ENCODE data around the gene S1PR5.
"Not testable (repeated sequence)": the region's sequence is repeated elsewhere in the genome, so short reads cannot be mapped to it uniquely, and the experiment has no call there.

The S1PR5 gene

DNA sequence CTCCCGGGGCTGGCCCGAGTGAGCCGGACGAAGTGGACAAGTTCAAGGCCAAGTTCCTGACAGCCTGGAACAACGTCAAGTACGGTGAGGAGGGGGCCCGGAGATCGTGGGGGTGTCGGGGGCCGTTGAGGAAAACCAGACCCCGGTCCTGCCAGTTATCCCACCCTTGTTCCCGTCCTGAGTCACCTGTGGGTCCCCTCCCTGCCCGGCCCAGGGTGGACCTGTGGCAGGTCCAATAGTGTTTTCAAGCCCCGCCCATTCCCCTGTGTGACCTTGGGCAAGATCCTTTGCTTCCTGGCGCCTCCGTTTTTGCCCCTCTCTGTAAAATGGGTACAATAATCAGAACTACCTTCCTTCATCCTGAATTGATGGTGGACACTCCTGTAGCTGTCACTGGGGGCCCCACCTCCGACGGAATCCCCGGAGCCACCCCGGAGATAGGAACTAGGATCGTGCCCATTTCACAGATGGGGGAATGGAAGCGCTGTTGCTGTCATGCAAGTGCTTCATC lies 27.1 kb upstream of the S1PR5 start:
- peak; percentile 70 for DNase-seq

DNA sequence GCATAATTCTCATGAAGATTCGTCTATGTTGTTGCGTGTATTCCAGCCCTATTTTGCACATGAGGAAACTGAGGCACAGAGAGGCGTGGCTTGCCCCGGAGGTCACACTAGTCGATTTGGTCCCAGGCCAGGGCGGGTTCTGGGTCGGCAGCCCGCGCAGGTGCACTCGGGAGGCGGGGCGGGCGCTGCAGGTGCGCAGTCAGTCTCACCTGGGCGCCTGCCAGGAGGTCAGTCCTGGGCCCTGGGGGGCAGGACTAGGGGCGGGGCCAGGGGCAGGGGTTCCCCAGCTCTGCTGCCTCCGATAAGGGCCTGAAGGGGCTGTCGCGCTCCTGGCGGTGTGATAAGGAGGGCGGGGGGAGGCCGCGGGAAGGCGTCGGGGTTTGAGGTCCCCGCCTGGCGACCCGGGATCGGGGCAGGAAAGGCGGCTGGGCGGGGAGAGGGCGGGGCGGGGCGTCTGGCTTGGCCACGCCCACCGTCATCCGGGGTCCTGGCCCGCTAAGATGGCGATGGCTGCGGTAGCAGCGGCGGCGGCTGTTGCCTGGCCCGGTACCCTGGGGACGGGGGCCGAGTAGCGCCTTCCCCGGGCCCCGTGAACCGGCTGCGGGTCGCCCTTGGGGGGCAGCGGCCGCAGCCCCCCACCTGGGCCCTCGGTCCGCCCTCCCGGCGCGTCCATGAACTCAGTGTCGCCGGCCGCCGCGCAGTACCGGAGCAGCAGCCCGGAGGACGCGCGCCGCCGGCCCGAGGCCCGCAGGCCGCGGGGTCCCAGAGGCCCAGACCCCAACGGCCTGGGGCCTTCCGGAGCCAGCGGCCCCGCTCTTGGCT lies 26.4 kb upstream of the S1PR5 start, which contains the start of gene ATG4D:
TSS of gene ATG4D (plus strand) at position 485 of the 822 bp plus-strand sequence. CDS start at position 672, 187 bp downstream.
- DNase-seq, result peak; percentile 97

DNA sequence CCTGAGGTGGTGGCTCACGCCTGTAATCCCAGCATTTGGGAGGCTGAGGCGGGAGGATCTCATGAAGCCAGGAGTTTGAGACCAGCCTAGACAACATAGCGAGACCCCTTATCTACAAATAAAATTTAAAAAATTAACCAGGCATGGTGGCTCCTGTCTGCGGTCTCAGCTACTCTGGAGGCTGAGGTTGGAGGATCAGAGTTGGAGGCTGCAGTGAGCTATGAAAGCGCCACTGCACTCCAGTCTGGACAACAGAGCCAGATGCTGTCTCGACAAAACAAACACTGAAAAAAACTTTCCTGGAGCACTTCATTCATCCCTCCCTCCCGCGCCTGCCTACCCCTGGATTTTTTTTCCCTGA lies 25.8 kb upstream of the S1PR5 start:
- peak; percentile 50 for DNase-seq

GRCh38 chr19:10539016-10539415 lies 21.8 kb upstream of the S1PR5 start:
- peak; percentile 48 for DNase-seq

DNA sequence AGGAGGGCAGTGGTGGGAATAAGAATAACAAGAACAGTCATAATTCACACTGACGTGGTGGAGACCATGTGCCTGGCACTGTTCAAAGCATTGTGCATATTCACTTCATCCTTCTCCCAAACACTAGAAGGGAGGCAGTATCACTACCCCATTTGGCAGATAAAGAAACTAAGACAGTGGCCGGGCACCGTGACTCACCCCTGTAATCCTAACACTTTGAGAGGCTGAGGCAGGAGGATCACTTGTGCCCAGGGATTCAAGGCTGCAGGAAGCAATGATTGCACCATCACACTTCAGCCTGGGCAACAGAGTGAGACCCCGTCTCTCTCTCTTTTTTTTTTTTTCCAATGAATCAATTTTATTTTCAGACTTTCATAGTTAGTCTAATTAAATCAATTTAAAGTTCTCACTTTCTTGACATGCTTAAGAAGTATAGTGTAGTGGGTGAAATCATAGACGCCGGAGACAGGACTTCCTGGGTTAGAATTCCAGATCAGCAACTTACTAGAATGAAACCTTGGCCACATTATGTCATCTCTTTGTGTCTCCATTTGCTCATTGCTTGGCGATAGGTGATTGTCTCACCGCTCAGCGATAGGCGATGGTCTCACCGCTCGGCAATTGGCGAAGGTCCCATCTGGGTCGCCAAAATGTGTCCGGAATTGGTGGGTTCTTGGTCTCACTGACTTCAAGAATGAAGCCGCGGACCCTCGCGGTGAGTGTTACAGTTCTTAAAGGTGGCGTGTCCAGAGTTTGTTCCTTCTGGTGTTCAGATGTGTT lies 21.1 kb upstream of the S1PR5 start:
- DNase-seq, result no peak

- DNase-seq, result no peak
These were observed 20.4 kb upstream of the S1PR5 start for GRCh38 chr19:10537668-10538067.

DNA sequence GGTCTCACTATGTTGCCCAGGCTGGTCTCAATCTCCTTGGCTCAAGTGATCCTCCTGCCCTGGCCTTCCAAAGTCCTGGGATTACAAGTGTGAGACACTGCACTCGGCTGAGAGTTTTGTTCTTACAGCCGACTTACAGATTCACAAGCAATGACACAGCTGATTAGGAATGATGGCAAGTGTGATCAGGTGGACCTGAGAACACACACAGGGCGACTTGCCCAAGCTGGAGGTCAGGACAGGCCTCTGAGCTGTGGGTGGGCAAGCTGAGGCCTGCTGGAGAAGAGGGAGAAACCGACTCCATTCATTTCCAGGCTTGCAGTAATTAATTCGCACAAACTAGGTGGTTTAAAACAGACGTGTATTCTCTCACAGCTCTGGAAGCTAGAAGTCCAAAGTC lies 18.4 kb upstream of the S1PR5 start:
- no peak for DNase-seq

DNA sequence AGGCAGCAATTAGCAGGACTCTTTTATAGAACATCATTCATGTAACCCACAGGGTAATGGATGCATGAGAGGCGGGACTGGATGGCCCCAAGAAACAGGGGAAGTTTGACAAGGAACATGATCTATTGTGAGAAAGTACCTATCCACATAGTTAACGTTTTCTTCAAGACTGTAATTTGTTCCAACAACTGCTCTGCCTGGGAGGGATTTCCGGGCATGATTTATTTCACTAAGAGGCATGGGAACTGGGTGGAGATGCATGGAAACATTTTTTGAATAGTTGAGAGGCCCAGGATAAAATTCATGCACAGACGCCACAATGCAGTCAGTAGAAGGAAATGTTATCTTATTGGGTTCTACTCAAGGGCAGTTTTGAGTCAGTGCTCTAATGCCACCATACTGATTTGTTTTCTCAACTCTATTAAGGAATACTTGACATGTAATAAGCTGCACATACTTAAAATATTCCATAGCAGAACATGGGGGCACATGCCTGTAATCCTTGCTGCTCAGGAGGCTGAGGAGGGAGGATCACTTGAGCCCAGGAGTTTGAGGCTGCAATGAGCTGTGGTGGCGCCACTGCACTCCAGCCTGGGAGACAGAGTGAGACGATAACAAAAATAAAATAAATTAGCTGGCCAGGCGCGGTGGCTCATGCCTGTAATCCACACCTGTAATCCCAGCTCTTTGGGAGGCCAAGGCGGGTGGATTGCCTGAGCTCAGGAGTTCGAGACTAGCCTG lies 16.6 kb upstream of the S1PR5 start:
- no peak for DNase-seq

DNA sequence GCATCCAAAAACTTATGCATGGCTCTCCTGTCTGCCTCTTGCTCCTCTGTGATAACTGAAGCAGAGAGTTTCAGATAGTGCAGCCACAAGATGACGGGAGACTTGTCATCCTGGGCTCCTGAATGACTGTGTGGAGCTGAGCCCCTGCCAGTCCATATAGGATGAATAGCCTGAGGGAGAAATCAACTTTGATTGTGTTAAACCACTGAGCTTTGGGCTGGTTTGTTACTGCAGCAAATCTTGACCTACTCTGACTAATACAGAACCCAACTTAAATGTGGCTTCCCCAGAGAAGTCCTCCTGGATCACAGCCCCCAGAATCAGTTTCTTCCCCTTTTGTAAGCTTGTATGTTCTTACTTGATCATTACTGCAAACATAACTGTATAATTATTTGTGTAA lies 15.2 kb upstream of the S1PR5 start:
- DNase-seq, result no peak

DNA sequence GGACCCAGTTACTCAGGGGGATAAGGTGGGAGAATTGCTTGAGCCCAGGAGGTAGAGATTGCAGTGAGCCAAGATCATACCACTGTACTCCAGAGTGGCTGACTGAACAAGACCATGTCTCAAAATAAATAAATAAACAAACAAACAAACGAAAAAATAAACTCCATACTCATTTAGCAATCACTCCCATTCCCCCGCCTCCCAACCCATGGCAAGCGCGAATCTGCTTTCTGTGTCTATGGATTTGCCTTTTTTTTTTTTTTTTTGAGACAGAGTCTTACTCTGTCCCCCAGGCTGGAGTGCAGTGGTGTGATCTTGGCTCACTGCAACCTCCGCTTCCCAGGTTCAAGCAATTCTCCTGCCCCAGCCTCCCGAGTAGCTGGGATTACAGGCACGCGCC lies 9.6 kb upstream of the S1PR5 start:
- not testable (repeated sequence) for DNase-seq

DNA sequence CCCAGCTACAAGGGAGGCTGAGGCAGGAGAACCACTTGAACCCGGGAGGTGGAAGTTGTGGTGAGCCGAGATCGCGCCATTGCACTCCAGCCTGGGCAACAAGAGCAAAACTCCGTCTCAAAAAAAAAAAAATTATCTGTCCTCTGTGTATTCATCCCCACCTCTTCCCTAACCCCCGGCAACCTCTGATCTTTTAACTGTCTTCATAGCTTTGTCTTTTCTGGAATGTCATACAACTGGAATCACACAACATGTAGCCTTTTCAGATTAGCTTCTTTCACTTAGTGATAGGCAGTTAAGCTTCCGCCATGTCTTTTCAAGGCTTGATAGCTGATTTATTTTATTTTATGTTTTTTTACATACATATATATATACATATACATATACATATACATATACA lies 8.4 kb upstream of the S1PR5 start:
- no peak for DNase-seq

DNA sequence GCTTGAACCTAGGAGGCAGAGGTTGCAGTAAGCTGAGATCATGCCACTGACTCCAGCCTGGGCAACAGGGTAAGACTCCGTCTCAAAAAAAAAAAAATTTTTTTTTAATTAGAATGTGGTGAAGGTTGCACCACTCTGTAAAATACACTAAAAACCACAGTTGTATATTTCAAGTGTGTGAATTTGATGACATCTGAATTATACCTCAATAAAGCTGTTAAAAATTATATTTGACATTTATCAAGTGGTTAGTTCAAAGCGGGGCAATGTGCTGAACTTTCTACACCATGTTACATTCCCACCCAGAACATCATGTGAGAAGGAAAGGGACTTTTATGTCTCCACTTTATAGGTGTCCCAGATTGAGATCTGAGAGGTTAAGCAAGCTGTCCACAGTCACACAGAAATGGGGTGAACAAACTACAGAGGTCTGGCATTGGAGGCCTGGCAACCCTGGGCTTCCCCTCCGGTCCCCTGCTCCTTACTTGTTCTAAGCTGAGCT lies 5.9 kb upstream of the S1PR5 start:
- DNase-seq, result no peak

DNA sequence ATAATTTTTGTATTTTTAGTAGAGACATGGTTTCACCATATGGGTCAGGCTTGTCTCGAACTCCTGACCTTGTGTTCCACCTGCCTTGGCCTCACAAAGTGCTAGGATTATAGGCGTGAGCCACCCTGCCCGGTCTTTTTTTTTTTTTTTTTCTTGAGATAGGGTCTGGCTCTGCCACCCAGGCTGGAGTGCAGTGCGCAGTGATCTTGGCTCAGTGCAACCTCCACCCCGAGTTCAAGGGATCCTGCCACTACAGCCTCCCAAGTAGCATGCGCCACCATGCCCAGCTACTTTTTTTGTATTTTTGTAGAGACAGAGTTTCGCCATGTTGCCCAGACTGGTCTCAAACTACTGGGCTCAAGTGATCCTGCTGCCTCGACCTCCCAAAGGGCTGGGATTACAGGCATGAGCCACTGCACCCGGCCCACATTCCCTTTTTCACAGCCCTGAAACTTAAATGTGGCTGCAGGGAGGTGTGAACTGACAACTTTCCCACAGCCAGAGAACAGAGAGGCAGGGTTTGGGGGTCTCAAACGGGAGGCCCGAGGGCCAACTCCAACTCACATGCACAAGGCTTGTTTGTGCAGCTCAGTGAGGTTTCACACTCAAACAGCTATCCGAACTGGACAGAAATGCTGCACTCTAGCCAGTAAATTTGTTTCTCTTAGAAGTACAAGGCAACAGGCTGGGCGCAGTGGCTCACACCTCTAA lies 4.4 kb upstream of the S1PR5 start:
- DNase-seq, result no peak

DNA sequence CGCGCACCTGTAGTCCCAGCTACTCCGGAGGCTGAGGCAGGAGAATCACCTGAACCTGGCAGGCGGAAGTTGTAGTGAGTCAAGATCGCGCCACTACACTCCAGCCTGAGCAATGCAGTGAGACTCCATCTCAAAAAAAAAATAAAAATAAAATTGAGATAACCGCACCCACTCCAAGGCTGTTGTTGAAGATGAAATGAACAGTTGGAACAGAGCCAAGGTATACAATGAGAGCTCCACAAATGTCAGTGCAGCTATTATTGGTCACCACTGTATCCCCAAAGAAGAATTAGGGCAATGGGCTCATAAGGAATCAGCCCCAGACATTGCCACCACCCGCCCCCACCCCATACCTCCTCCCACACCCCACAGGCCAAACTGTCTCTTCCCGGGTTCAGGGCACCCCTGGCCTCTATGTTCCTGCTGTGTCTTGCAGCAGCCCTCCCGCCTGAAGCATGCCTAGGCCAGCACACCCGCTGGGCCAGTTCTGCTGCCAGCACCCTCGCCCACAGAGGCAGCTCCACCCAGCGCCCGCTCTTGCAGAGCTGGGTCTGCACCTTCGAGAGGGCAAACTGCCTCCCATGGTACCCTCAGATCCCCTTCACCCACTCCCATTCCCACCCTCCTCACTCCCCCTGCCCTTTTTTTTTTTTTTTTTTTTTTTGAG lies 3.5 kb upstream of the S1PR5 start:
- DNase-seq, result peak; percentile 59

- no peak for DNase-seq
These were observed 2.2 kb upstream of the S1PR5 start for GRCh38 chr19:10519421-10519820.

DNA sequence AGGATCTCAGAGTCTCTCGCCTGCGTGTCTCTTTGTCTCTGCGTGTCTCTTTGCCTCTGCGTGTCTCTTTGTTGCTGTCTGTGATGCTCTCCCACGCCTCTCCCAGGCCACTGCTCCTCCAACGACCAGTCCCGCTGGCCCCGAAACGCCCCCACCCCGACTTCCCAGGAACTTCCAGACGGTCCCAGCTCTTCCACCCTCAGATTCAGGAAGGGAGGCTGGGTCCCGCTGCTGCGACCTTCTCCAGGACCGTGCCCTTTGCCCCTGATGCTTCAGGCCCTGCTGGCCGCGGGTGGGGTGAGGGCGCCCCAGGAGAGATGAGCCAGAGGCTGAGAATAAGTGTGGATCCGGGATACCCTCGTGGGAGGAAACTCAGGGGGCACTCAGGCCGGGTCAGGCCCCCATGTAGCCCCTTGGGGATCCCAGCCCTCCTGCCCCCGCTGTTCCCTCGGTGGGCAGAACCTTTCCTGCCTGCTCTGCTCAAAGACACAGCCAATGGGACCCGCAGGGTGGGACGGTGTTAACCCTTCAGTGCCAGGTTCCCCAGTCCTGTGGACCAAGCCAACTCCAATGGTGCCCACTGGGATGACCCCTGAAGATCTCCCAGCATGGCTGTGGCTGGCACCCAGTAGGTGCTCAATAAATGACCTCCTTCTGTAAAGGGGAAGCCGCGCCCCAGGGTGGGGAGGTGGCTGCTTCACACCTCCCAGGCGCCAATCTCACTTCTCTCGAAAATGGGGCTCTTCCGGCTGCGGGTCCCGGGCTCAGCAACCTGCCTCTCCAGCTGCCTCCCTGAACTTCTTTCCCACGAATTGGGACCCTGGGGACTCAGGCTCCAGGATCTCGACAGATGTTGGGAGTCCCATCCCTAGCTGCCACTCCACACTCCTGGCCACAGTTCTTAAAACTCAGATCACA lies 1.5 kb upstream of the S1PR5 start:
- DNase-seq, result no peak

DNA sequence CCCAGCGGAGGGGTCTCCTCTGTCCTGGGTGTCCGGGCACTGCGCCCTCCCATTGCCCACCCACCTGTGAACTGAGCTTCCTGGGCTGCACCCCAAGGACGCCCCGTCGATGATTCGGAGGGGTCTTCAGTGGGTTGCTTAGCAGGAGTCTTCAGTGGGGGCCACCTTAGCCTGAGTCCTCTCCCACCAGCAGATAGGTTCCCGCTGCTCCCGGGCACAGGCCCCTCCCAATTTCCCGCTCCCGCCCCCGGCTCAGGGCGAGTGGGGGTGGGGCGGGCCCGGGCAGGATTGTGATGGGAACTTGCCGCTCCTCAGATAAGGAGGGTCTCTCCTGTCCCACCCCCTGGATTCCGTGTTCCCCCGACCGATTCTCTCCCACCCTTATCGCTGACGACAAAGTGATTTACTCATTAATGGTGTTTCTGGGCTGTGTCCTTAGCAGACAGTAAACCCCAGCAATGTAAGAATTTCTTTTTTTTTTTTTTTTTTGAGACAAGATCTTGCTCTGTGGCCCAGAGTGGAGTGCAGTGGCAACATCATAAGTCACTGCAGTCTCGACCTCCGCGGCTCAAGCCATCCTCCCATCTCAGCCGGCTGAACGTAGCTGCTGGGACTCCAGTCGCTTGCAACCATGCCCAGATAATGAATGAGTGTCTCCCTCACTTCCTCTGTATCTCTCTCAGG lies 655 bp upstream of the S1PR5 start:
- DNase-seq, result peak; percentile 57

DNA sequence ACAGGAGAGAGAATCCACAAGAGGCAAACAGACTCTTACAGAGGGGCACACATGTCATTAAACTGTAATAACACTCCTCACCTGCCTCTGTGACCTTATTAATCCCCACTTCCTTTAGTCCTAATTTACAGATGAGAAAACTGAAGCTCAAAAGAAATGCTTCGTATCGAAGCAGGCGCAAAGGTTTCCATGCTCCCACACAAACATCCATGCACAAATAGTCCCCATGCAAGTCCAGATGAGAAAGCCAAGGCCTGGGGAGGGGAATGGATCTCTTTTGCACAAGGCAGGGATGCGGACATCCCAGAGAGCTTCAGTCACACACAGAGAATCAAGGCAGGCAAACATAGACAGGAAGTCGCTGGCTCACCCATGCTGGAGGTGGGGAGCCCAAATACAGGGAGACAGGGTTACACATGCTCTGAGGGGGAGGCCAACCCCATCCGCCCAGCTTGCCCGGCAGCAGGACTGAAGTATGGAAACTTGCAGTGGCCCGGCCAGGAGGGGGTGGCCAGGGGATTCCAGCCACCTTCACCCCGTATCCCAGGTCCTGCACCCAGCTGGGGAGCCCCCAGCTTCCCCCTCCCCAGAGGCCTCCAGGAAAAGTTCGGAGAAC lies 468 bp downstream of the S1PR5 start:
- no peak for DNase-seq

DNA sequence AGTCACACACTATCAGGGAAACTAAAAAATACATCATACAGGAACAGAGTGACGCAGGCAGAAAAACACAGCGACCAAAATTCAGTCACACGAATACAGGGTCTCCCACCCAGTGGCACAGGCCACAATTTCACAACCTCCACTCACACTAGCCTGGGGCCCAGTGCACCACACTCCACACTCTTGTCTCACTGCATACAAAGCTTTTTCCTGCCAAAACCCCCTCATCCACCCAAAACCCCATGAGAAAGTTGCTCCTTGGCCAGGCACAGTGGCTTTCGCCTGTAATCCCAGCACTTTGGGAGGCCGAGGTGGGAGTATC lies 1.2 kb downstream of the S1PR5 start:
- DNase-seq, result no peak

All from hematopoietic multipotent progenitor cell treated with erythropoietin and hydrocortisone succinate and interleukin-3 and kit ligand, for 6 days (in vitro differentiated cells).